MM.1S (cell line): ENCODE measurements around the gene CHRNA10.

Source experiments
- DNase-seq: peaks from one replicate; pipeline ENCODE4 v3.0.0-alpha.2; 2015
- H2AFZ ChIP-seq: fragments of 300-600 bp; sonication (generic); 2 replicates; pipeline ENCODE4 v1.6.0; 2016; ENCODE audit warnings: antibody characterized with exemption, low read length
- H3F3A ChIP-seq: fragments of 300-600 bp; sonication (generic); 2 replicates; pipeline ENCODE4 v1.6.1; 2016; ENCODE audit warnings: mild to moderate bottlenecking, antibody characterized with exemption, low read length, moderate library complexity, mixed read lengths; ENCODE audit not compliant: insufficient read depth
- H3K27ac ChIP-seq: fragments of 300-600 bp; sonication (generic); 2 replicates; pipeline ENCODE4 v1.5.1; 2016; ENCODE audit warnings: mild to moderate bottlenecking, low read length
- H3K27me3 ChIP-seq: fragments of 300-600 bp; sonication (generic); replicated peaks from 2 replicates; pipeline ENCODE4 v1.6.0; 2016; ENCODE audit warnings: low read length; ENCODE audit not compliant: insufficient read depth
- H3K36me3 ChIP-seq: fragments of 300-600 bp; sonication (generic); replicated peaks from 2 replicates; pipeline ENCODE4 v1.6.1; 2016; ENCODE audit warnings: mild to moderate bottlenecking, low read length, mixed read lengths; ENCODE audit not compliant: insufficient read depth
- H3K4me1 ChIP-seq: fragments of 300-600 bp; sonication (generic); 2 replicates; pipeline ENCODE4 v1.6.1; 2016; ENCODE audit warnings: low read length, mixed read lengths
- H3K4me2 ChIP-seq: fragments of 300-600 bp; sonication (generic); 2 replicates; pipeline ENCODE4 v1.6.0; 2016; ENCODE audit warnings: low read depth, low read length
- H3K4me3 ChIP-seq: fragments of 300-600 bp; sonication (generic); 2 replicates; pipeline ENCODE4 v1.5.1; 2016; ENCODE audit warnings: low read length, mixed read lengths
- H3K79me2 ChIP-seq: fragments of 300-600 bp; sonication (generic); 2 replicates; pipeline ENCODE4 v1.6.1; 2016; ENCODE audit warnings: mixed run types, low read length, mixed read lengths
- H3K9ac ChIP-seq: fragments of 300-600 bp; sonication (generic); 2 replicates; pipeline ENCODE4 v1.6.1; 2016; ENCODE audit warnings: low read length, mixed read lengths
- H3K9me2 ChIP-seq: fragments of 300-600 bp; sonication (generic); replicated peaks from 2 replicates; pipeline ENCODE4 v1.6.1; 2016; ENCODE audit warnings: mild to moderate bottlenecking, low read length, mixed read lengths; ENCODE audit not compliant: insufficient read depth
- H3K9me3 ChIP-seq: fragments of 300-600 bp; sonication (generic); replicated peaks from 2 replicates; pipeline ENCODE4 v1.6.1; 2016; ENCODE audit warnings: mild to moderate bottlenecking, low read length, mixed read lengths; ENCODE audit not compliant: insufficient read depth
- H4K20me1 ChIP-seq: fragments of 300-600 bp; sonication (generic); 2 replicates; pipeline ENCODE4 v1.6.1; 2016; ENCODE audit warnings: mild to moderate bottlenecking, low read length, moderate library complexity, mixed read lengths; ENCODE audit not compliant: insufficient read depth
- CTCF ChIP-seq: fragments of 300-600 bp; sonication (generic); IDR thresholded peaks from 2 replicates; pipeline ENCODE4 v1.5.1; 2016; ENCODE audit warnings: antibody characterized with exemption, low read length, mixed read lengths
- EZH2 ChIP-seq: fragments of 300-600 bp; sonication (generic); optimal IDR thresholded peaks from 2 replicates; pipeline ENCODE3; 2017; ENCODE audit warnings: low read depth, mild to moderate bottlenecking, antibody characterized with exemption, low read length, mixed read lengths
- EZH2phosphoT487 ChIP-seq: fragments of 300-600 bp; sonication (generic); IDR thresholded peaks from 2 replicates; pipeline ENCODE4 v1.6.1; 2018; ENCODE audit warnings: antibody characterized with exemption, low read length

The CHRNA10 gene

GRCh38 chr11:3641701-3642070, 29.5 kb downstream of the CHRNA10 start, which contains the start of gene ART5:
Gene ART5, minus strand, starts transcription at chr11:3641992. Its CDS starts 130 bp downstream, at chr11:3641862.
- TF ChIP-seq CTCF = no peak
- no peak for TF ChIP-seq EZH2phosphoT487
- TF ChIP-seq EZH2 = no peak
- Histone ChIP-seq H3K27me3 (0 out of 2 replicates have a peak, but pooled peaks cover 8% of the 10 kb centered on the region), H4K20me1 (no peaks in the 10 kb centered on the region), H3K79me2 (no peaks in the 10 kb centered on the region), H3K9ac (no peak within 1 kb of the TSS; the same call in 1 of the 2 replicates), H3K9me3 (no peaks in the 10 kb centered on the region), H3K4me1 (0 out of 2 replicates have a peak, but pooled peaks cover 3% of the 10 kb centered on the region), H3K9me2 (no peaks in the 10 kb centered on the region), H3K4me3 (peak within 1 kb of the TSS; percentile 45), H3K27ac (no peak within 1 kb of the TSS), H3K4me2 (peak within 1 kb of the TSS; percentile 43), H2AFZ (peak within 1 kb of the TSS; percentile 74), H3K36me3 (no peaks in the 10 kb centered on the region), H3F3A (no peaks in the 10 kb centered on the region)
- DNase-seq = no peak

- DNase-seq = no peak
- Histone ChIP-seq H4K20me1 (no peaks in the 10 kb centered on the region), H3K9ac (no peak overlapping the region), H3K4me1 (0 out of 2 replicates have a peak, but pooled peaks cover 3% of the 10 kb centered on the region), H3K9me3 (no peaks in the 10 kb centered on the region), H3K27me3 (0 out of 2 replicates have a peak, but pooled peaks cover 8% of the 10 kb centered on the region), H3F3A (no peaks in the 10 kb centered on the region), H3K9me2 (no peaks in the 10 kb centered on the region), H3K79me2 (no peaks in the 10 kb centered on the region), H3K4me3 (no peak overlapping the region), H3K36me3 (no peaks in the 10 kb centered on the region), H3K27ac (no peak overlapping the region), H2AFZ (no peak overlapping the region), H3K4me2 (no peak overlapping the region)
- no peak for TF ChIP-seq EZH2
- no peak for TF ChIP-seq CTCF
- no peak for TF ChIP-seq EZH2phosphoT487
Measured at GRCh38 chr11:3641191-3641590, 30.0 kb downstream of the CHRNA10 start.

- no peak overlapping the region for H2AFZ ChIP-seq
- H3K79me2 ChIP-seq = no peaks in the 10 kb centered on the region
- no peak for TF ChIP-seq CTCF
- TF ChIP-seq EZH2phosphoT487 = no peak
- TF ChIP-seq EZH2 = no peak
- no peak overlapping the region for H3K4me3 ChIP-seq
- H3K9ac ChIP-seq = no peak overlapping the region
- H3F3A ChIP-seq = no peaks in the 10 kb centered on the region
- DNase-seq = no peak
- H3K36me3 ChIP-seq = no peaks in the 10 kb centered on the region
- H3K27ac ChIP-seq = no peak overlapping the region
- H4K20me1 ChIP-seq = no peaks in the 10 kb centered on the region
- H3K27me3 ChIP-seq = 0 out of 2 replicates have a peak, but pooled peaks cover 8% of the 10 kb centered on the region
- no peaks in the 10 kb centered on the region for H3K9me3 ChIP-seq
- no peak overlapping the region for H3K4me2 ChIP-seq
- H3K9me2 ChIP-seq = no peaks in the 10 kb centered on the region
- 0 out of 2 replicates have a peak, but pooled peaks cover 3% of the 10 kb centered on the region for H3K4me1 ChIP-seq
Measured at GRCh38 chr11:3639841-3640240, 31.3 kb downstream of the CHRNA10 start.
